Astrocyte of the hippocampus (primary cell): Measurements from ENCODE around the gene ACKR2.
A peak's percentile ranks its signal among the peaks of the same experiment; 100 is the strongest.

ENCODE experiments used
- DNase-seq: peaks from one replicate; pipeline ENCODE4 v3.0.0; 2011; ENCODE audit warnings: low read depth, low spot score

ACKR2 gene, protein sequence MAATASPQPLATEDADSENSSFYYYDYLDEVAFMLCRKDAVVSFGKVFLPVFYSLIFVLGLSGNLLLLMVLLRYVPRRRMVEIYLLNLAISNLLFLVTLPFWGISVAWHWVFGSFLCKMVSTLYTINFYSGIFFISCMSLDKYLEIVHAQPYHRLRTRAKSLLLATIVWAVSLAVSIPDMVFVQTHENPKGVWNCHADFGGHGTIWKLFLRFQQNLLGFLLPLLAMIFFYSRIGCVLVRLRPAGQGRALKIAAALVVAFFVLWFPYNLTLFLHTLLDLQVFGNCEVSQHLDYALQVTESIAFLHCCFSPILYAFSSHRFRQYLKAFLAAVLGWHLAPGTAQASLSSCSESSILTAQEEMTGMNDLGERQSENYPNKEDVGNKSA

DNA sequence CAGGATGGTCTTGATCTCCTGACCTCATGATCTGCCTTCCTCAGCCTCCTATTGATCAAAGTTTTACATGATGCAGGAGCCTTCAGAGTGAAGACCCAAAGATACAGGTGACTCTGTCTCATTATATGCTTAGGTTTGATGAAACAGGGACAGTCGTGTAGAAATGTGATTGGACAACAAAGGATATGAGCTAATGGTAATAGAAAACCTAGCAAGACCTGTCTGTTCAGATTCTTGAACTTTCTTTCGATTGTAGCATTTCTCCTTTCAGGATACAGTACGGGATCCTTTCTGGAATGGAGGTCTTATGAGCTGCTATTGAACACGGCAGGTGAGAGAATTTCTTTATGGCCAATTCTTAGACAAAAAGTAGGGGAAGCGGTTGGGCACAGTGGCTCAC is at the start of gene ACKR2:
TSS of gene ACKR2 (plus strand) at position 244 of the 400 bp plus-strand sequence. CDS start 55,058 bp downstream, outside the sequence.
- no peak for DNase-seq

DNA sequence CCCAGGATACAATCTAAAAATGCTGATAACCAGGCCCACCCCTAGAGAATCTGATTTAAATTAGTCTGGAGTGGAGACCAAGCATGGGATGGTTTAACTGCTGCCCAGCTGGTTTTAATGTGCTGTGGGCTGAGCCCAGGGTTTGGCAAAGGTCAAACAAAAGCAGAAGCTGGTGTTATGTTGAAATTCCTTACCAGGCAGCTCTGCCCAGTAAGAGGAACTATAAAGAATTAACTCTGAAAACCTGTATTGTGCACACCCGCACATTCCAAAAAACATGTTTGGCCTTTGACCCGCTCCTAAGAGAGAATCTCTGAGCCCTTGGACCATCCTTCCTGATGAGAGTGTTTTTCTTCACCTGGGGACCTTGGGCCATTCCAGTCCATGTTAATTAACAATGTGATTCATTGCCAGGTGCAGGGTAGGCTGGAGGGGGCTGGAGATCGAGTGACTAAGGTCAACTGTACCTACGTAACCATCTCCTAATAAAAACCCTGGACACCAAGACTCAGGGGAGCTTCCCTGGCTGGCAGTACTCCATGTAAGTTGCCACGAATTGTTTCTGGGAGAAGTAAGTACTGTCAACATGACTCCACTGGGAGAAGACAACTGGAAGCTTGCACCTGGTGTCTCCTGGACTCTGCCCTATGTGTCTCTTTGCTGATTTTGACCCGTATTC is 47.1 kb upstream of the ACKR2 start:
- no peak for DNase-seq

DNA sequence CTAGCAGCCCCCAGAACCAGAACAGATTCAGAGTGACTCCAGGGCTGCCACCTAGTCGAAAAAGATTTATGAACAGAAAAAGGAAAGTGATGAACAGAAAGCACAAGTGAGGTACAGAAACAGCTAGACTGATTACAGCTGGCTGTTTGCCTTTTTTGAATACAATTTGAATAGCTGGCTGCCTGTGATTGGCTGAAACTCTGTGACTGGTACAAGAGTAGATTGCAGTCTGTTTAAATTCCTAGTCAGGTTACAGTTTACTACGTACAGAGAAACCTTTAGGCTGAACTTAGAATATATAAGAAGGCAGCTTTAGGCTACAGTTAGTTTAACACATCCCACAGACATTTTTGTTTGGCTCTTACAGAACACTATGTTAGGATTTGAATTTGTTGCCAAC is 46.2 kb upstream of the ACKR2 start:
- DNase-seq: peak; percentile 49

DNA sequence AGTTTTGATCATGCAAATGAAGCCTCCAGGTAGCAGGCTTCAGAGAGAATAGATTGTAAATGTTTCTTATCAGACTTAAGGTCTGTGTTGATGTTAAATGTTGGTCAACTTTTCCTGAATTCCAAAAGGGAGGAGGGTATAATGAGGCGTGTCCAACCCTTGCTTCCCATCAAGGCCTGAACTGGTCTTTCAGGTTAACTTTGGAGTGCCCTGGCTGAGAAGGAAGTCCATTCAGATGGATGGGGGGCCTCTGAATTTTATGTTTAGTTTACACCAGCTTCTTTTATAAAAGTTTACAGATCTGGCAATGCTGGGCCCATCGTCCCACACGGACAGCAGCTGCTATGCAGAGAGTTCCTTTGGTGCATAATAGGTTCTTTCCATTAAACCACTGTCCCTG is 45.1 kb upstream of the ACKR2 start:
- no peak for DNase-seq

DNA sequence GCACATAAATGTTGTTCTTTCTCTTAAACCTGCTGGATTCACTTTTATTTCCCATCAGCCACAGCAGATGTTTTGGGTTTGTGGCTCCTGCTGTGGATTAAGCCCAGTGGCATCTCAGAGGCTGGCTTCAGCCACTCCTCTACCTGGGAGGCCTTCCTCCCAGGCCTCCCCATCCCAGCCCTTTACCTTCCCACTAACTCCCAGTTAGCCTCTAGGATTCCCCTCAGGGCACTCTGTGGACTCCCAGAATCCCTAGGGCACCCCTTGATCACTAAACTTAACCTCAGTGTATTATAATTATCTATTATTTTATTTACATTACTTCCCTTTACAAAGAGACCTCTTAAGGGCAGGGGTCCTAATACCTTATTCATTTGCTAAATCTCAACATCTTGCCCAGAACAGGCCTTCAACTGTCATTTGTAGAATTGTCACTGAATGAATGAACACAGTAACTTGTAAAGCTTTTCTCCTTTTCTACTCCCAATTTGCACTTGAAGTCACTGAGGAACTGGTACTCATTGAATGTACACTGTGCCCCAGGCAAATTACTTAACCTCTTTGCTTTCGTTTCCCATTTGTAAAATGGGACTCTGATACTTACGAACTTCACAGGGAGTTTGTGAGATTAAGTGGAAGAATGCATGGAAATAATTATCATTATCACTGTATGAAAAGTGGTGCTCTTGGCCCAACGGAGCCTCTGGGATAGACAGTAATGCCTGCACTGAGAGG is 44.5 kb upstream of the ACKR2 start:
- DNase-seq: no peak

DNA sequence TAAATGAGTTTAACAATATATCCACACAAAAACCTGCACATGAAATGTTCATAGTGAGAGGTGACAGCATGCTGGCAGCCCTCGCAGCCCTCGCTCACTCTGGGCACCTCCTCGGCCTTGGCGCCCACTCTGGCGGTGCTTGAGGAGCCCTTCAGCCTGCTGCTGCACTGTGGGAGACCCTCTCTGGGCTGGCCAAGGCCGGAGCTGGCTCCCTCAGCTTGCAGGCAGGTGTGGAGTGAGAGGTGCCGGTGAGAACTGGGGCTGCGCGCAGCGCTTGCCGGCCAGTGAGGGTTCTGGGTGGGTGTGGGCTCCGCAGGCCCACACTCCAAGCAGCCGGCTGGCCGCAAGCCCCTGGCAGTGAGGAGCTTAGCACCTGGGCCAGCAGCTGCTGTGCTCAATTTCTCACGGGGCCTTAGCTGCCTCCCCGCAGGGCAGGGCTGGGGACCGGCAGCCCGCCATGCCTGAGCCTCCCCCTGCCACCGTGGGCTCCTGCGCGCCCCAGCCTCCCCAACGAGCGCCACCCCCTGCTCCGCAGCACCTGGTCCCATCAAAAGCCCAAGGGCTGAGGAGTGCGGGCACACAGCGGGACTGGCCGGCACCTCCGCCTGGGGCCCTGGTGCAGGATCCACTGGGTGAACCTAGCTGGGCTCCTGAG is 39.6 kb upstream of the ACKR2 start:
- DNase-seq: no peak

DNA sequence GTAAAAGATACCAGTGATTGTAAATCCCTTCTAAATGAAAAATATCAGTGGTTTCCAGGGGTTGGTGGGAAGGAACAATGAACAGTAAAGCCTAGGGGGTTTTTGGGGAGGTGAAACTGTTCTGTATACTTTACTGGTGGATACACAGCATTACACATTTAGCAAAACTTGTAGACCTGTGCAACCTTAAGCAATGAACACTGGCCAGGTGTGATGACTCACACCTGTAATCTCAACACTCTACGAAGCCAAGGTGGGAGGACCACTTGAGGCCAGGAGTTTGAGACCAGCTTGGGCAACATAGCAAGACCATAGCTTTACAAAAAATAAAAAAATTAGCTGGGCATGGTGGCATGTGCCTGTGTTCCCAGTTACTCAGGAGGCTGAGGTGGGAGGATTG is 38.0 kb upstream of the ACKR2 start:
- no peak for DNase-seq

DNA sequence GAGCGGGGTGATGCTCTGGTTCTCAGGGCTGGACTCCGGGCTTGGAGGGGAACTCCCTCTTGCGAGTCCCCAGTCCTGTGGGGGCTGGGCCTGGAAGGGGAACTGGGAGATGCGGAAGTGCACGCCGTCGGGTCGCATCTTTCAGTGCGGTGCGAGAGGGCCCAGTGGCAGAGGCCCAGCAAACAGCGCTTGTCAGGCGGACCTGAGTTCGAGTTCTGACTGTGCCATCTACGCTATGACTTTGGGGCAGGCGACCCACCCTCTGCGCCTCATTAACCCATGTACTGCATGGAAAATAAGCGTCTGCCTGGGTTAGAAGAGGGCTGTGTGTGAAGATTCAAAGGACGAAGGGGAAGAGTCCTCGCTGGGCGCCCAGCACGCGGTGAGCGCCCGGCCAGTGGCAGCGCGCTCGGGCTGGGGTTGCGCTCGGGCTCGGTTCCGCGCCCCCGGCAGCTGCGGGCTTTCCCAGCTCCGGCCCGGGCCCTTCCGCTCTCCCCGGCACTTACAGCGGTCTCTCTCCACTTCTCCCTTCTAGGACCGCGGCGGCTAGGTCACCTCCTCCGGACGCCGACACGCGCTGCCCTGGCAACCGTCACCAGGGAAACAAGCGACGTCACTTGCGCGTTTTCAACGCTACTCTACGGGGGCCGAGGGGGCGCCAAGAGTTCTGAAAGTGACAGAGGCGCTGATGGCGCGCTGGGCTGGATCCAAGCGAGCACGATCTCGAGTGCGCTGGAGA is 36.4 kb upstream of the ACKR2 start, which contains the start of gene CCDC13:
TSS of gene CCDC13 (minus strand) at position 584 of the 739 bp plus-strand sequence. CDS start 14,908 bp downstream, outside the sequence.
- peak; percentile 94 for DNase-seq

DNA sequence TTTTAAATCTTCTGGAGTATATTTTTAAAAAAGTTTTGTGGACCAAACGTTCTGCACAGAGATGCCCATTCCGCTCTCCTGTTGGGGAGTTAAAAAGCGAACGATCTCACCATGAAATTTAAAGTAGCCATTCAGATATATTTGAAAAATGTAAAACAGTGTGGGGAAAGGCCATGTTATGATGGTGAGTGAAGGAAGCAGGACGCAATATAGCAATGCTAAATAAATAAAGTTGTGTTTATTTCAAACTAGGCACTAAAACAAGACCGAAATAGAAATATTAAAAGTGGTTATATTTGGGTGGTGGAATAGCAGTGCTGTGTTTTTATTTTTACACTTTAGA is 35.9 kb upstream of the ACKR2 start:
- DNase-seq: no peak

DNA sequence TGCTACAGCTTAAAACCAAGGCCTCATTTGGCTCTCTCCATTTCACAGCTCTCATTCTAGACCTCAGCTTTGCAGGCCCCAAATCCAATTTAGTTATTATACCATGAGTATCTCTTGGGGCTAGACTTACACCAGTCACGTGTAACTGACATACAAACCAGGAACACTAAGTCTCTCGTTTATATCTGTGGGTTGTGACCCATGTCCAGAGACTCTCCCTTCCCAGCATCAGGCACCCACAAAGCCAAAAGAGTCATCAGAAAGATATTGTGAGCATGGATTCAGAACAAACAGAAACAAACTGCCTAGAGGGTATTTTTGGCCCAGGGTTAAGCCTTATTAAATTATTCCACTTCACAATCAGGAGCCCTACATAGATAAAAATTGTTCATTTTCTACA is 30.6 kb upstream of the ACKR2 start:
- DNase-seq: peak; percentile 50

DNA sequence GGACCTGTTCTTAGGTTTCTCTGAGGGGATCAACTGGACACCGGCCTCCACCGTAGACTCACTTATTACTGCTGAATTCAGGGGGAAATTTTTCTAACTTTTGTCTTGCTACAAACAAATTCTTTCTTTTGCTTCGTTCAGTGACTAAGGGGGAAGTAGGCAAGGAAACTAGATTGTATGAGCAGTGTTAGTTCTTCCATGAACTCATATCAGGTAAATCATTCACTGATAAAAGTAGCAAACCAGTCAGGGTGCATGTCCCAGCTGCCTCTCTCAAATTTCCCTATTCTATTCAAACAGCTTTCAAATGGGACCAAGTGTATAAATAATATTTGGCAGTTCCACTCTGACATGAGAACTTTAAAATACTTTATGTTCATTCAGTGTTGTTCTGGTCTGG is 28.8 kb upstream of the ACKR2 start:
- no peak for DNase-seq

DNA sequence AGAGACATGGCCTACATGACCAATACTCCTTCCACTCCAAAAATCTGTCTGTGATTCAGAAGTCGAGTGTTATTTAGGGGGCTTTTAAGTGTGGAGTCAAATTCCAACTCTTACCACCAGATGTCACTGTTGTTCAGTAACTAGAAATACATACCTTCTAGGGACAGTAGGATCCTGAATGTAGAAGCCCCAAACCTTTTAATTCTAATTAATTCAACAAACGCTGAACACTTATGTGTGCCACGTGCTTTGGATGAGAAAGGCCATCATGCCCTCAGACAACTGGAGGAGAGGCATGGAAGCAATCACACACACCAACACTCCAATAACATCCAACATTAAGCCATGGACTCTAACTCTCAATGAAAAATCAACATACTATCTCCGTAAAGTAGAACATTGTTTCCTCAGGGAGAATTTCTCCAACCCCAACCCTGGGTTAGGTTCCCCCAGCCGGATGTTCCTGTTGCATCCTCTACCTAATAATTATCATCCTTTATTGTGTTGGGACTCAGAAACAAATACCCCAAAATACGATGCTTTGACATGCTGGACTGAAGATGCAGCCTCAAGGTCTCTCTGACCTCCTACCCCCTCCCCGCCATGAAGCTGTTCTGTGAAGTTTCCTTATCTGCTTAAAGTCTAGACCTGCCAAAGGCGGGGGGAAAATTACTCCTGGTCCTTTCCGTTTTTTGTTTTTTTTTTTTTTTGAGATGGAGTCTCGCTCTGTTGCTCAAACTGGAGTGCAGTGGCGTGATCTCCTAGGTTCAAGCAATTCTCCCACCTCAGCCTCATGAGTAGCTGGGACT is 28.1 kb upstream of the ACKR2 start:
- peak; percentile 85 for DNase-seq

DNA sequence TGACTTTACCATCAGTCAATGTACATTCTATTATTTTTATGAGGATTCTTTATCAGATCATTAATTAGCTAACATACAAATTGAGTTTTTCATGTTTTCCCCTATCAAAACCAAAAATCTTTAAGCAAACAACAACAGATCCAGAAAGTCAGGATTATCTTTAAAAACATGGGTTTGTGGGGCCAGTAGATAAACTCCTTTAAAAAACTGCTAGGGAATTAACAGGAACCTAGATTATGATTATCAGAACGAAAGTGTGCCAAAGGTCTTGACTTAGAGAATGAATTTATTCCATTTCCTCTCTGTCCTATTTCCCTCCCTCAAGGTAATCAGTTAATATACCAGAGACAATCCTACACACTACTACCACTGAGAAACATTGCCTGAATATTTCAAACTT is 23.0 kb upstream of the ACKR2 start:
- no peak for DNase-seq

DNA sequence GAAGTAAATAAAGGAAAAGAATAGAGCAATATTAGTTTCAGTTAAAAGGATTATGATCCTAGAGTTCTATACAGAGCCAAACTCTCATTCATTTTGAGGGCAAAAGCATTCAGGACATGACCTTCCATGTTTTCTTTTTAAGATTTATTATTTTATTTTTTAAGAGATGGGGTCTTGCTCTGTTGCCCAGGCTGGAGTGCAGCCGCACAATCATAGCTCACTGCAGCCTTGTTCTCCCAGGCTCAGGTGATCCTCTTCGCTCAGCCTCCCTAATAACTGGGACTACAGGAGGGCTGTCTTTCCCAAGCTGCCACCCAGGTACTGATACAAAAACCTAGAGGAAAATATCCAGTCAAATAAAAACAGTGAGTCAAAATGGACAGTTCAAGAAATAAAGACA is 22.6 kb upstream of the ACKR2 start:
- no peak for DNase-seq

DNA sequence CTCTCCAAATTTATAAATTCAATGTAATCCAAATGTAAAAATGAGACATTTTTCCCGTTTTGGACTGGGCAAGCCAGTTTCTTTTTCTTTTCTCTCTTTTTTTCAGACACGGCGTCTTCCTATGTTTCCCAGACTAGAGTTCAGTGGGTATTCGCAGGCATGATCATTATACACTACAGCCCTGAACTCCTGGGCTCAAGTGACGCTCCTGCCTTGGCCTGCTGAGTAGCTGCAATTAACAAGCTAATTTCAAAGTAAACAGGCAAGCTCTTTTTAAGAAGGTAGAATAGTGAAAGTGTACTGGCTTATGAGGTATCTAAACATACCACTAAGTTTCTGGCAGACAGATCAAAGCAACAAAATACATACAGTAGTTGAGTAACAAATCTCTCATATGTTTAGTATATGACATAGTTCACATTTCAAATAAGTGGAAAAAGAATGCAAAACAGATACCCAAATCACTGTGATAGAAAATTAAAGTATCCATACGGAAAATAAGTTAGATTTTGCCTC is 18.5 kb upstream of the ACKR2 start:
- no peak for DNase-seq

DNA sequence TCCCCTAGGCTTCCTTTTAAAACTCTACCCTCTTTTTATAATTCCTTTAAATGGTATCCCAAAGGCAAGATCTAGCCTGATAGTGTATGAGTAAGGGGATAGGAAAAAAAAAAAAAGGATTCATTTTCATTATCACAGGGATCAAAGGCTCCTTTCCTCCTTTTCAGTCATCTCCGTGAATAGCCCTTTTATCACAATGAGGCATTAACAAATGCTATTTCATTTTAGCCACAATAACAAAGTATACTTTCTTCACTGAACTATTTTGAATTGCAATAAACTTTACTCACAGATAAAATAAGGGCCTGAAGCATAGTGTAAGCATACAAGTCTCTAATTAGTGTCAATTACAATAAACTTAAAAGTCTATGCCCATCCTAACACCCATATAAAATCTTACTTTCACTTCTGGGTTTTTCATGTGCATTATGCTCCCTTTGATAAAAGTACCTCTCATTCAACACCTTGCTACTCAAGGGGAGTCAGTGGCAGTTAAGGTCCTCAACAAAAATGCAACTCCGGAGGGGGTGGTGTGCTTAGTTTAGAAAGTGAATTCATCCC is 13.5 kb upstream of the ACKR2 start:
- no peak for DNase-seq

DNA sequence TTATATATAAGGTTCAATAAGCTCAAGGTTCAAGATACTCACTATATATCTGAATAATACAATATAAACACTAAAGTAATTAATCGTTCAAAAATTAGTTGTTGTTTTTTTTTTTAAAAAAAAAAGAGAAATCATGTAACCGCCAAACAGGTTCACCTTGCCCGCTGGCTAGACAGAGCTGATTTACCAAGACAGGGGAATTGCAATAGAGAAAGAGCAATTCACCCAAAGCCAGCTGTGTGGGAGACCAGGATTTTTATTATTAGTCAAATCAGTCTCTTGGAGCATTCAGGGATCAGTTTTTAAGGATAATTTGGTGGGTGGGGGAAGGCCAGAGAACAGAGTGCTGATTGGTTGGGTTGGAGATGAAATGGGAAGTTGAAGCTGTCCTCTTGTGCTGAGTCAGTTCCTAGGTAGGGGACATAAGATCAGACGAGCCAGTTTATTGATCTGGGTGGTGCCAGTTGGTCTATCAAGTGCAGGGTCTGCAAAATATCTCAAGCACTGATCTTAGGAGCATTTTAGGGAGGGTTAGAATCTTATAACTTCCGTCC is 12.8 kb upstream of the ACKR2 start:
- no peak for DNase-seq

DNA sequence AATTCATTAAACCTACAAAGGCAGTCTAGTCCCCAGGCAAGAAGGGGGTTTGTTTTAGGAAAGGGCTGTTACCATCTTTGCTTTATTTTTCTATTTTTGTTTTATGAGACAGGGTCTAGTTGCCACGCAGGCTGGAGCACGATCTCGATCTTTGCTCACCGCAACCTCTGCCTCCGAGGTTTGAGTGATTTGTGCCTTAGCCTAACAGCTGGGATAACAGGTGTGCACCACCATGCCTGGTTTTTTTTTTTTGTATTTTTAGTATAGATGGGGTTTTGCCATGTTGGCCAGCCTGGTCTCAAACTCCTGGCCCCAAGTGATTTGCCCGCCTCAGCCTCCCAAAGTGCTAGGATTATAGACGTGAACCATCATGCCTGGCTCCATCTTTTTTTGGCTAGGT is 9.9 kb upstream of the ACKR2 start:
- DNase-seq: no peak

DNA sequence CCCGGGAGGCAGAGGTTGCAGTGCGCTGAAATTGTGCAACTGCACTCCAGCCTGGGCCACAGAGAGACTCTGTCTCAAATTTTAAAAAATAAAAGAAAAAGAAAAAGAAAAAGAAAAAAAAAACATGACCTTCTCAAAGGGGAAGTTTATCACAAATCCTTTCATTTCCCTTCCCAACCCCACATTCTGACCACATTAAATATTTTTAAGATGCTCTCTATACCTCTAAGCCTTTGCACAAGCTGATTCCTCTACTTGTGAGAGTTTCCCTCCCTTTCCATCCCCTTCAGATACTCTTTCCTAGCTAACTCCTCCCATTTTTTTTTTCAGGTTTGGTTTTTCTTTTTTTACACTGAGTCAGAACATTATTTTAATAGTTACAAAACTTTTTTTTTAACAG is 9.0 kb upstream of the ACKR2 start:
- no peak for DNase-seq
